DND-41 (cell line): ENCODE data around the gene CPA4.
"Not testable (repeated sequence)": the region's sequence is repeated elsewhere in the genome, so short reads cannot be mapped to it uniquely, and the experiment has no call there.

ENCODE experiments used
- ATAC-seq: fragments of 200-7000 bp; cut with Tn5 transposase; 3 replicates; pipeline ENCODE4 v1.9.1; 2021; ENCODE audit warnings: low read depth; ENCODE audit not compliant: insufficient read depth
- DNase-seq: peaks from one replicate; pipeline ENCODE4 v3.0.0-alpha.2; 2020
- H2AFZ ChIP-seq: 2 replicates; pipeline ENCODE4 v1.6.0; 2012; ENCODE audit warnings: low read depth, low read length
- H3K27ac ChIP-seq: 2 replicates; pipeline ENCODE4 v1.5.1; 2012; ENCODE audit warnings: low read length, inconsistent platforms
- H3K27me3 ChIP-seq: fragments of 200-600 bp; sonication (generic); 2 replicates; pipeline ENCODE4 v1.6.0; 2012; ENCODE audit warnings: low read length, mild to moderate bottlenecking, inconsistent platforms; ENCODE audit not compliant: insufficient read depth, poor library complexity
- H3K36me3 ChIP-seq: 2 replicates; pipeline ENCODE4 v1.5.1; 2012; ENCODE audit warnings: low read length, inconsistent platforms; ENCODE audit not compliant: insufficient read depth
- H3K4me1 ChIP-seq: 2 replicates; pipeline ENCODE4 v1.5.1; 2012; ENCODE audit warnings: mild to moderate bottlenecking, low read length; ENCODE audit not compliant: insufficient read depth
- H3K4me2 ChIP-seq: 2 replicates; pipeline ENCODE4 v1.6.0; 2012; ENCODE audit warnings: mild to moderate bottlenecking, moderate library complexity, low read length, inconsistent platforms; ENCODE audit not compliant: insufficient read depth
- H3K4me3 ChIP-seq, 2 experiments: fragments of 200-600 bp in 1 of 2; shearing (Covaris generic) in 1 of 2; 2 replicates each; pipeline ENCODE4 v1.5.1; 2012 to 2016; ENCODE audit warnings: inconsistent platforms in 2 of 2, low read length in 2 of 2, mild to moderate bottlenecking in 2 of 2, low read depth in 1 of 2, moderate library complexity in 1 of 2
- H3K79me2 ChIP-seq: 2 replicates; pipeline ENCODE4 v1.6.0; 2012; ENCODE audit warnings: low read length, inconsistent platforms; ENCODE audit not compliant: insufficient read depth
- H3K9ac ChIP-seq: 2 replicates; pipeline ENCODE4 v1.6.0; 2012; ENCODE audit warnings: low read depth, mild to moderate bottlenecking, inconsistent platforms, low read length, moderate library complexity
- H3K9me3 ChIP-seq: 2 replicates; pipeline ENCODE4 v1.5.1; 2012; ENCODE audit warnings: low read length, moderate library complexity, mild to moderate bottlenecking, inconsistent platforms; ENCODE audit not compliant: insufficient read depth, severe bottlenecking
- H4K20me1 ChIP-seq: 2 replicates; pipeline ENCODE4 v1.6.0; 2012; ENCODE audit warnings: low read length; ENCODE audit not compliant: insufficient read depth
- CTCF ChIP-seq: IDR thresholded peaks from 2 replicates; pipeline ENCODE4 v1.5.1; 2012; ENCODE audit warnings: borderline replicate concordance, low read length, moderate library complexity, mild to moderate bottlenecking; ENCODE audit not compliant: poor library complexity, severe bottlenecking; ENCODE audit errors: extremely low read depth
- EZH2 ChIP-seq: IDR thresholded peaks from 3 replicates; pipeline ENCODE4 v1.6.1; 2012; ENCODE audit warnings: borderline replicate concordance, low read depth, mild to moderate bottlenecking, moderate library complexity, low read length, inconsistent platforms; ENCODE audit not compliant: severe bottlenecking

Gene CPA4

GRCh38 chr7:130292682-130293257, at the start of gene CPA4:
TSS of gene CPA4 (plus strand) at chr7:130293161. CDS start at chr7:130293181, 20 bp downstream.
- Histone ChIP-seq H3K27ac (no peak within 1 kb of the TSS), H3K4me3 (no peak within 1 kb of the TSS), H3K36me3 (no peaks in the 10 kb centered on the region), H4K20me1 (no peaks in the 10 kb centered on the region), H3K4me1 (no peaks in the 10 kb centered on the region), H2AFZ (no peak within 1 kb of the TSS), H3K79me2 (no peaks in the 10 kb centered on the region), H3K9me3 (no peaks in the 10 kb centered on the region), H3K9ac (no peak within 1 kb of the TSS), H3K27me3 (no peaks in the 10 kb centered on the region), H3K4me2 (no peak within 1 kb of the TSS)
- DNase-seq (no peak), ATAC-seq (no peak)
- no peak for TF ChIP-seq EZH2
- TF ChIP-seq CTCF = no peak

GRCh38 chr7:130243486-130243885, 49.5 kb upstream of the CPA4 start:
- not testable (repeated sequence) for H3K4me1 ChIP-seq, H3K4me3 ChIP-seq, H3K27ac ChIP-seq, H3K79me2 ChIP-seq, DNase-seq, H3K4me2 ChIP-seq, H2AFZ ChIP-seq, H3K27me3 ChIP-seq, H3K9me3 ChIP-seq, H4K20me1 ChIP-seq, ATAC-seq, H3K36me3 ChIP-seq, H3K9ac ChIP-seq

GRCh38 chr7:130246491-130246890, 46.5 kb upstream of the CPA4 start:
- not testable (repeated sequence) for H3K4me2 ChIP-seq, H3K4me3 ChIP-seq, H3K9ac ChIP-seq, DNase-seq, H3K9me3 ChIP-seq, H2AFZ ChIP-seq, H3K4me1 ChIP-seq, H3K27ac ChIP-seq, H3K36me3 ChIP-seq, H3K79me2 ChIP-seq, H4K20me1 ChIP-seq, H3K27me3 ChIP-seq, ATAC-seq

- H3K36me3 ChIP-seq = not testable (repeated sequence)
Observed at GRCh38 chr7:130248842-130249241, 44.1 kb upstream of the CPA4 start.

GRCh38 chr7:130249626-130250025, 43.3 kb upstream of the CPA4 start:
- H3K9me3 ChIP-seq, ATAC-seq, H3K36me3 ChIP-seq, H3K4me1 ChIP-seq, H3K4me3 ChIP-seq, H2AFZ ChIP-seq, H3K4me2 ChIP-seq, H4K20me1 ChIP-seq, H3K27ac ChIP-seq, H3K9ac ChIP-seq, H3K79me2 ChIP-seq, H3K27me3 ChIP-seq, DNase-seq: not testable (repeated sequence)

More at GRCh38 chr7:130248842-130249241, 44.1 kb upstream of the CPA4 start:
- not testable (repeated sequence) for H2AFZ ChIP-seq, H3K4me2 ChIP-seq, H3K4me1 ChIP-seq, ATAC-seq, H3K27me3 ChIP-seq, H4K20me1 ChIP-seq, DNase-seq, H3K27ac ChIP-seq, H3K4me3 ChIP-seq, H3K9ac ChIP-seq, H3K79me2 ChIP-seq, H3K9me3 ChIP-seq
